Measurements from ENCODE around the gene AFF3. TPM values are rescaled to one million over a fixed set of nuclear protein-coding genes. Genes with fewer than 3 reads are reported as not detected.

AFF3 gene
- total RNA-seq, 1 experiment from 2014 or later, result not detected

DNA sequence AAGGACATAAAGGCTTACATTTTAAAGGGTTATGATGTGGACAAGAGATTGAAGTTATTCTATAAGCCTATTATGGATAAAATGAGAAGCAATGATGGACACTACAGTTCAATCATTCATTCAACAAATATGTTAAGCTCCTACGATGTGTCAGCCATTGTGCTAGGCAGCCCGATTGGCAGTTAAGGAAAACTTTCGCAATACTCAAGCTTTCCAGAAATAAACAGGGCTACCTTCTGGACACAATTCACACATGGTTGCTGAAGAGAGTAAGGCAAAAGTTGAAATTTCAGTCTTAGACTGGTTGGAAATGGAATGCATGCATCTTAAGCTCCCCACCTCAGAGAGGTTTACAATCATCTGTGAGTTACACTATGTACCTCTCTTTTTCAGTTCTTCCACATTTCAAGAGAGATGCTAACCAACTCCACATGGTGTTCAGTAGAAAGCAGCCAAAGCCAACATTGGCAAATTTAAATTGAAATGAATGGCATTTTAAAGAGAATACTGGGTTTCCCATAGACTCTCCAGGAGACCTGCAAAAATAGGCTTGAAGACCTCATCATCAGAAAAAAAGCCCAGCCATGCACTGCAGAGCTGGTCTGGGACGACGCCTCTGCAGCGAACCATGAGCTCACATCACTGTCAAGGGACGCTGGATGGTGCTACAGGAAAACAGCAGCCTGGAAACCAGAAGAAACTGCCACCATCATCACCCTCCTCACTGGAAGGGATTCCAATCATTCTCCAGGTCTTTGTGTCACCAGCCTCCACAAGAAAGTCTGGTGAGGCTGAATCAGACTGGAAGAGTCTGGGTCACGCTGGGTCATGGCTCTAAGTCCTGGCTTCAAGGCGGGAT lies 276.3 kb downstream of the AFF3 start:
- BruUV-seq (replicated peaks), result no TSS peak
- no peak overlapping the region for H3K27ac ChIP-seq (ENCODE audit: low read depth, low read length, poor library complexity, severe bottlenecking)
- peaks cover 40% of the 10 kb centered on the region for H3K27me3 ChIP-seq (replicated peaks; ENCODE audit: insufficient read depth, low read depth, low read length, poor library complexity)
- no peaks in the 10 kb centered on the region for H3K36me3 ChIP-seq (ENCODE audit: insufficient read depth, low read length, poor library complexity, severe bottlenecking)
- no peaks in the 10 kb centered on the region for H3K4me1 ChIP-seq (ENCODE audit: insufficient read depth, low read length, poor library complexity, severe bottlenecking)
- TF ChIP-seq, protein P1, sequence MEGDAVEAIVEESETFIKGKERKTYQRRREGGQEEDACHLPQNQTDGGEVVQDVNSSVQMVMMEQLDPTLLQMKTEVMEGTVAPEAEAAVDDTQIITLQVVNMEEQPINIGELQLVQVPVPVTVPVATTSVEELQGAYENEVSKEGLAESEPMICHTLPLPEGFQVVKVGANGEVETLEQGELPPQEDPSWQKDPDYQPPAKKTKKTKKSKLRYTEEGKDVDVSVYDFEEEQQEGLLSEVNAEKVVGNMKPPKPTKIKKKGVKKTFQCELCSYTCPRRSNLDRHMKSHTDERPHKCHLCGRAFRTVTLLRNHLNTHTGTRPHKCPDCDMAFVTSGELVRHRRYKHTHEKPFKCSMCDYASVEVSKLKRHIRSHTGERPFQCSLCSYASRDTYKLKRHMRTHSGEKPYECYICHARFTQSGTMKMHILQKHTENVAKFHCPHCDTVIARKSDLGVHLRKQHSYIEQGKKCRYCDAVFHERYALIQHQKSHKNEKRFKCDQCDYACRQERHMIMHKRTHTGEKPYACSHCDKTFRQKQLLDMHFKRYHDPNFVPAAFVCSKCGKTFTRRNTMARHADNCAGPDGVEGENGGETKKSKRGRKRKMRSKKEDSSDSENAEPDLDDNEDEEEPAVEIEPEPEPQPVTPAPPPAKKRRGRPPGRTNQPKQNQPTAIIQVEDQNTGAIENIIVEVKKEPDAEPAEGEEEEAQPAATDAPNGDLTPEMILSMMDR (conservative IDR thresholded peaks at IDR 0.05; ENCODE audit: low read depth, low read length), result no peak
- no peak for TF ChIP-seq EZH2 (IDR thresholded peaks at IDR 0.05; ENCODE audit: borderline replicate concordance, low read depth, low read length, poor library complexity, severe bottlenecking)
- no peak for DNase-seq (ENCODE audit: low spot score)
- H3K9me3 ChIP-seq (ENCODE audit: low read depth, low read length, poor library complexity, severe bottlenecking), result no peaks in the 10 kb centered on the region
- intact Hi-C loops (cut with micrococcal nuclease; ENCODE audit: unreplicated experiment), result no loop called here
- no peak overlapping the region for H3K4me3 ChIP-seq (ENCODE audit: low read depth, low read length, poor library complexity, severe bottlenecking)
- CTCF ChIA-PET, result no interaction called here
- POLR2A ChIA-PET (ENCODE audit: low non-redundant PET), result no interaction called here

DNA sequence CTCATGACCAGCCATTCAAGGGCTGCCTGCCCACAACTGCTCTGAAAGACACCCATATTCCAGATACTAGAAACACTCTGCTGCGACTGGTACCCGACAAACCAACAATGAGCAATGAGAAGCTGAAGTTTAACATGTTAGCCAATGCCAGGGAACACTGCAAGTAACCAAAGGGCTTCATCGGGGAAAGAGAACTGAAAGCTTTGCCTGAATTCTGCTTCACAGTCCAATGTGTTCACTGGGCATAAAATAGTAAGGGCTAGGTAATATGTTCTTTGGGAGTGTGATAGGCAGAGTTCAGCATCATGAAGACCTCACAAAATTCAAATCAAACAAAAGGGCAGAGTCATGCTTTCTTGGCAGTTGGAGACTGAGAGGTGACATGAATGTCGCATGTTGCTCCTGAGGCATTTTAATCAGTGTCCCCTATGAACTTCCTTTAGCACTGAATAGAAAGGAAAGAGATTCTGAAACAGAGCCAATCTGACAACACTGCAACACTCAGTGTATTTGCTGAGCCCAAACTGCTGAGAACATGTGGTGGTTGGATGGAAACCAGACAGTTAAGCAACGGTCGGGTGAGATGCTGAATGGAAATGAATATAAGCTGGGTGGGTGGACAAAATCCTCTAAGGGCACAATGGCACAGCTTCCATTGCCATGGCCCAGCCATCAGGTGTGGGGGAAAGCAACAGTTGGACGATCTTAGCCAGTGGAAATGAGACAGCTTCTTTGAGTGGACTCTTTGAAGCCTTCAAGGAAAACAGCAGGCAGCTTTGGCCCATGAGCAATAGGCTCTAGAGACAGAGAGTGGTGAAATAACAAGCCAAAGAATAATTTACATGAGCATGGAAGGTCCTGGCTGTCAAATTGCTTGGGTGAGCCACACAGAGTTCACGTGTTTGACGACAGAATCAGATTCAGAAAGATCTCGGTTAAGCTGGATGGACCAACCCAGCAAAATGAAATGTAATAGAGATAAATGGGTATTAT lies 277.5 kb downstream of the AFF3 start:
- intact Hi-C loops (cut with micrococcal nuclease; ENCODE audit: unreplicated experiment), result no loop called here
- DNase-seq (ENCODE audit: low spot score), result no peak
- TF ChIP-seq EZH2 (IDR thresholded peaks at IDR 0.05; ENCODE audit: borderline replicate concordance, low read depth, low read length, poor library complexity, severe bottlenecking), result no peak
- TF ChIP-seq, protein P1 (conservative IDR thresholded peaks at IDR 0.05; ENCODE audit: low read depth, low read length), result no peak
- POLR2A ChIA-PET (ENCODE audit: low non-redundant PET), result no interaction called here
- CTCF ChIA-PET, result no interaction called here
- H3K4me1 ChIP-seq (ENCODE audit: insufficient read depth, low read length, poor library complexity, severe bottlenecking), result no peaks in the 10 kb centered on the region
- no peaks in the 10 kb centered on the region for H3K36me3 ChIP-seq (ENCODE audit: insufficient read depth, low read length, poor library complexity, severe bottlenecking)
- H3K27me3 ChIP-seq (replicated peaks; ENCODE audit: insufficient read depth, low read depth, low read length, poor library complexity), result peaks cover 42% of the 10 kb centered on the region
- no peak overlapping the region for H3K27ac ChIP-seq (ENCODE audit: low read depth, low read length, poor library complexity, severe bottlenecking)
- no TSS peak for BruUV-seq (replicated peaks)
- no peak overlapping the region for H3K4me3 ChIP-seq (ENCODE audit: low read depth, low read length, poor library complexity, severe bottlenecking)
- H3K9me3 ChIP-seq (ENCODE audit: low read depth, low read length, poor library complexity, severe bottlenecking), result no peaks in the 10 kb centered on the region

DNA sequence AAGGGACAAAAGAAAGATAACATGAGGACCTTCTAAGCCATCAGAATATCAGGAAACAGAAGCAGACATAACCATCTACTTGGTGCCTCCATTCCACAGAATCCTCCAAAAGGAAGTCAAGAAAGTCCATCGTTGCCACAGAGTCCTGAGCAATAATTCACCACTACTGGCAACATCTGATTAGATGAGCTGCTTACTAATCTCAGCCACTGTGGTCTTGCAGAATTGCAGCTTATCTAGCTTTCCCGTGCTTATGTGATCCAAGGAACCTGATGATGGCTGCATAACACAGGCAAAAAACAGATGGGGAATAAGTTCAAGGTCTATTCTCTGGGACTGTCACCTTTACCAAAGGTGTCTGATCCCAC lies 278.5 kb downstream of the AFF3 start:
- intact Hi-C loops (cut with micrococcal nuclease; ENCODE audit: unreplicated experiment), result no loop called here
- ChIA-PET POLR2A (ENCODE audit: low non-redundant PET) (no interaction called here), CTCF (no interaction called here)
- Histone ChIP-seq H3K4me3 (ENCODE audit: low read depth, low read length, poor library complexity, severe bottlenecking) (no peak overlapping the region), H3K27ac (ENCODE audit: low read depth, low read length, poor library complexity, severe bottlenecking) (no peak overlapping the region), H3K36me3 (ENCODE audit: insufficient read depth, low read length, poor library complexity, severe bottlenecking) (no peaks in the 10 kb centered on the region), H3K9me3 (ENCODE audit: low read depth, low read length, poor library complexity, severe bottlenecking) (no peaks in the 10 kb centered on the region), H3K4me1 (ENCODE audit: insufficient read depth, low read length, poor library complexity, severe bottlenecking) (no peaks in the 10 kb centered on the region), H3K27me3 (replicated peaks; ENCODE audit: insufficient read depth, low read depth, low read length, poor library complexity) (peaks cover 52% of the 10 kb centered on the region)
- no peak for DNase-seq (ENCODE audit: low spot score)
- no TSS peak for BruUV-seq (replicated peaks)
- TF ChIP-seq, protein P1 (conservative IDR thresholded peaks at IDR 0.05; ENCODE audit: low read depth, low read length), result no peak
- no peak for TF ChIP-seq EZH2 (IDR thresholded peaks at IDR 0.05; ENCODE audit: borderline replicate concordance, low read depth, low read length, poor library complexity, severe bottlenecking)

Measured in A673 (cell line).